ENCODE measurements around the gene TOX3.

TOX3 gene

DNA sequence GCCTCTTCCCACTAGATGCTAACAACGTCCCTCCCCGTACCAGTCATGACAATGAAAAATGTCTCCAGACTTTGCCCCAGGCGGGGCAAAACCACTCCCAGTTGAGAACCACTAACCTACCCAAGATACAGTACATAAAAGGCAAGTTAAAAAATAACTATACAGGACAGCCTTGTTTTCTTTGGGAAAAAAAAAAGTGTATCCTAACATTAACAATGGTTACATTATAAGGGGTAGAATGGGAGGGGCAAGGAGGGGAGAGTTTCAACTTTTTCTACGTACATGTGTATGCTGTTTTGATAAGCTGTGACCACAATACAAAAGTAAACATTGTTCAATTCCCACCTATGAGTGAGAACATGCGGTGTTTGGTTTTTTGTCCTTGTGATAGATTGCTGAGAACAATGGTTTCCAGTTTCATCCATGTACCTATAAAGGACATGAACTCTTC lies 94.9 kb downstream of the TOX3 start:
- no peak for TF ChIP-seq CTCF (IDR thresholded peaks at IDR 0.05; ENCODE audit: insufficient read depth, low read length, poor library complexity, severe bottlenecking)
- no peak for TF ChIP-seq EZH2phosphoT487 (conservative IDR thresholded peaks at IDR 0.05; ENCODE audit: low read length)
- Histone ChIP-seq H3K36me3 (ENCODE audit: low read length) (no peaks in the 10 kb centered on the region), H3K9ac (ENCODE audit: low read length) (no peak overlapping the region), H3K9me3 (ENCODE audit: insufficient read depth, low read length) (no peaks in the 10 kb centered on the region), H2AFZ (ENCODE audit: low read depth, low read length, severe bottlenecking) (no peak overlapping the region), H4K20me1 (ENCODE audit: low read depth, low read length) (no peaks in the 10 kb centered on the region), H3K27ac (ENCODE audit: low read depth, low read length) (no peak overlapping the region), H3K9me2 (replicated peaks; ENCODE audit: insufficient read depth, low read length) (no peaks in the 10 kb centered on the region), H3K27me3 (ENCODE audit: low read length) (no peaks in the 10 kb centered on the region), H3K79me2 (ENCODE audit: insufficient read depth, low read length) (no peaks in the 10 kb centered on the region), H3K4me3 (ENCODE audit: insufficient read depth, low read length, poor library complexity, severe bottlenecking) (no peak overlapping the region), H3K4me2 (ENCODE audit: low read depth, low read length, poor library complexity, severe bottlenecking) (no peak overlapping the region), H3F3A (ENCODE audit: insufficient read depth) (no peaks in the 10 kb centered on the region)

GRCh38 chr16:52450916-52451315 lies 96.0 kb downstream of the TOX3 start:
- no peaks in the 10 kb centered on the region for H3K79me2 ChIP-seq (ENCODE audit: insufficient read depth, low read length)
- H3K4me2 ChIP-seq (ENCODE audit: low read depth, low read length, poor library complexity, severe bottlenecking): no peak overlapping the region
- no peaks in the 10 kb centered on the region for H3K36me3 ChIP-seq (ENCODE audit: low read length)
- H3K9ac ChIP-seq (ENCODE audit: low read length): no peak overlapping the region
- no peaks in the 10 kb centered on the region for H4K20me1 ChIP-seq (ENCODE audit: low read depth, low read length)
- no peaks in the 10 kb centered on the region for H3F3A ChIP-seq (ENCODE audit: insufficient read depth)
- H3K4me3 ChIP-seq (ENCODE audit: insufficient read depth, low read length, poor library complexity, severe bottlenecking): no peak overlapping the region
- no peak overlapping the region for H2AFZ ChIP-seq (ENCODE audit: low read depth, low read length, severe bottlenecking)
- H3K27ac ChIP-seq (ENCODE audit: low read depth, low read length): no peak overlapping the region
- no peaks in the 10 kb centered on the region for H3K9me3 ChIP-seq (ENCODE audit: insufficient read depth, low read length)
- H3K27me3 ChIP-seq (ENCODE audit: low read length): no peaks in the 10 kb centered on the region
- H3K9me2 ChIP-seq (replicated peaks; ENCODE audit: insufficient read depth, low read length): no peaks in the 10 kb centered on the region
- TF ChIP-seq CTCF (IDR thresholded peaks at IDR 0.05; ENCODE audit: insufficient read depth, low read length, poor library complexity, severe bottlenecking) (no peak), EZH2phosphoT487 (conservative IDR thresholded peaks at IDR 0.05; ENCODE audit: low read length) (no peak)

GRCh38 chr16:52450241-52450640 lies 96.7 kb downstream of the TOX3 start:
- Histone ChIP-seq H3K36me3 (ENCODE audit: low read length) (no peaks in the 10 kb centered on the region), H3K27ac (ENCODE audit: low read depth, low read length) (no peak overlapping the region), H3K9ac (ENCODE audit: low read length) (no peak overlapping the region), H3K27me3 (ENCODE audit: low read length) (no peaks in the 10 kb centered on the region), H2AFZ (ENCODE audit: low read depth, low read length, severe bottlenecking) (no peak overlapping the region), H4K20me1 (ENCODE audit: low read depth, low read length) (no peaks in the 10 kb centered on the region), H3F3A (ENCODE audit: insufficient read depth) (no peaks in the 10 kb centered on the region), H3K4me2 (ENCODE audit: low read depth, low read length, poor library complexity, severe bottlenecking) (no peak overlapping the region), H3K9me3 (ENCODE audit: insufficient read depth, low read length) (no peaks in the 10 kb centered on the region), H3K79me2 (ENCODE audit: insufficient read depth, low read length) (no peaks in the 10 kb centered on the region), H3K9me2 (replicated peaks; ENCODE audit: insufficient read depth, low read length) (no peaks in the 10 kb centered on the region), H3K4me3 (ENCODE audit: insufficient read depth, low read length, poor library complexity, severe bottlenecking) (no peak overlapping the region)
- TF ChIP-seq EZH2phosphoT487 (conservative IDR thresholded peaks at IDR 0.05; ENCODE audit: low read length): no peak
- TF ChIP-seq CTCF (IDR thresholded peaks at IDR 0.05; ENCODE audit: insufficient read depth, low read length, poor library complexity, severe bottlenecking): no peak

All from SU-DHL-6 (cell line).